K562 (cell line): ENCODE results near the gene TRAK1.

ENCODE experiments used
- ZNF12 ChIP-seq: sonication (generic); formaldehyde crosslinking; IDR thresholded peaks from 2 replicates; pipeline ENCODE4 v1.4.0; 2020; ENCODE audit warnings: mild to moderate bottlenecking, missing genetic modification reagents
- TF ChIP-seq, protein P1 (sequence below): fragments of 450-650 bp; IDR thresholded peaks from 2 replicates; pipeline ENCODE4 v1.6.1; 2016; ENCODE audit warnings: missing biosample characterization, missing genetic modification characterization
- TF ChIP-seq, protein P2 (sequence below), 3 experiments: IDR thresholded peaks in 2 of 3; conservative IDR thresholded peaks in 1 of 3; 2 replicates each; pipeline ENCODE4 v1.5.1; 2011 to 2012; ENCODE audit warnings: low read length in 3 of 3, mild to moderate bottlenecking in 3 of 3, control low read depth in 2 of 3, improper control_type of control experiment in 1 of 3, inconsistent platforms in 1 of 3, low read depth in 1 of 3, mixed read lengths in 1 of 3, moderate library complexity in 1 of 3; ENCODE audit not compliant: insufficient read depth in 2 of 3

DNA sequence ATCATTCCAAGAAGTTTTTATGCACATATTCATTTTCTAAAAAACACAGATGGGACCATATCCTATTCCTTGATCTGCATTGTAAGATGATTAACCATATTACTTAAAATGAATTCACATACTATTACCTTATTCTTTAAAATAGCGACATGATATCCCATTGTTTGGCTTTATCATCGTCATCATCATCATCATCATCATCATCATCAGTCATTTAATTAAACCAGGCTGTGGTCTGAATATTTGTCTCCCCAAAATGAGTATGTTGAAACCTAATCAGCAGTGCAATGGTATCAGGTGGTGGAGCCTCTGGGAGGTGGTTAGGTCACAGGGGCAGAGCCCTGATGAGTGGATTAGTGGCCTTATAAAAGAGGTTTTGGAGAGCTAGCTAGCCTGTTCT lies 4.4 kb downstream of the TRAK1 start:
- TF ChIP-seq, protein P1, sequence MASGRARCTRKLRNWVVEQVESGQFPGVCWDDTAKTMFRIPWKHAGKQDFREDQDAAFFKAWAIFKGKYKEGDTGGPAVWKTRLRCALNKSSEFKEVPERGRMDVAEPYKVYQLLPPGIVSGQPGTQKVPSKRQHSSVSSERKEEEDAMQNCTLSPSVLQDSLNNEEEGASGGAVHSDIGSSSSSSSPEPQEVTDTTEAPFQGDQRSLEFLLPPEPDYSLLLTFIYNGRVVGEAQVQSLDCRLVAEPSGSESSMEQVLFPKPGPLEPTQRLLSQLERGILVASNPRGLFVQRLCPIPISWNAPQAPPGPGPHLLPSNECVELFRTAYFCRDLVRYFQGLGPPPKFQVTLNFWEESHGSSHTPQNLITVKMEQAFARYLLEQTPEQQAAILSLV (tag) = no peak
- no peak for TF ChIP-seq ZNF12 (CRISPR knock-in tag)
- TF ChIP-seq, protein P2, sequence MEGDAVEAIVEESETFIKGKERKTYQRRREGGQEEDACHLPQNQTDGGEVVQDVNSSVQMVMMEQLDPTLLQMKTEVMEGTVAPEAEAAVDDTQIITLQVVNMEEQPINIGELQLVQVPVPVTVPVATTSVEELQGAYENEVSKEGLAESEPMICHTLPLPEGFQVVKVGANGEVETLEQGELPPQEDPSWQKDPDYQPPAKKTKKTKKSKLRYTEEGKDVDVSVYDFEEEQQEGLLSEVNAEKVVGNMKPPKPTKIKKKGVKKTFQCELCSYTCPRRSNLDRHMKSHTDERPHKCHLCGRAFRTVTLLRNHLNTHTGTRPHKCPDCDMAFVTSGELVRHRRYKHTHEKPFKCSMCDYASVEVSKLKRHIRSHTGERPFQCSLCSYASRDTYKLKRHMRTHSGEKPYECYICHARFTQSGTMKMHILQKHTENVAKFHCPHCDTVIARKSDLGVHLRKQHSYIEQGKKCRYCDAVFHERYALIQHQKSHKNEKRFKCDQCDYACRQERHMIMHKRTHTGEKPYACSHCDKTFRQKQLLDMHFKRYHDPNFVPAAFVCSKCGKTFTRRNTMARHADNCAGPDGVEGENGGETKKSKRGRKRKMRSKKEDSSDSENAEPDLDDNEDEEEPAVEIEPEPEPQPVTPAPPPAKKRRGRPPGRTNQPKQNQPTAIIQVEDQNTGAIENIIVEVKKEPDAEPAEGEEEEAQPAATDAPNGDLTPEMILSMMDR (IDR thresholded peaks at IDR 0.05 in 2 of 3, conservative IDR thresholded peaks at IDR 0.05 in 1 of 3; ENCODE audit: insufficient read depth in 2 of 3, low read depth in 1 of 3, low read length in 3 of 3) = no peak
